PC-3 (cell line): Measurements from ENCODE around the gene ANKS1B.
"Not testable (repeated sequence)": the region's sequence is repeated elsewhere in the genome, so short reads cannot be mapped to it uniquely, and the experiment has no call there.

Source experiments
- EZH2 ChIP-seq: fragments of 300-600 bp; sonication (generic); IDR thresholded peaks from one replicate; pipeline ENCODE4 v1.6.1; 2017; ENCODE audit warnings: antibody characterized with exemption, mild to moderate bottlenecking, low read length; ENCODE audit not compliant: unreplicated experiment
- TF ChIP-seq, protein P1 (sequence below): fragments of 300-600 bp; sonication (generic); conservative IDR thresholded peaks from 2 replicates; pipeline ENCODE4 v1.5.1; 2017; ENCODE audit warnings: antibody characterized with exemption, low read depth, mild to moderate bottlenecking, low read length

- TF ChIP-seq, protein P1, sequence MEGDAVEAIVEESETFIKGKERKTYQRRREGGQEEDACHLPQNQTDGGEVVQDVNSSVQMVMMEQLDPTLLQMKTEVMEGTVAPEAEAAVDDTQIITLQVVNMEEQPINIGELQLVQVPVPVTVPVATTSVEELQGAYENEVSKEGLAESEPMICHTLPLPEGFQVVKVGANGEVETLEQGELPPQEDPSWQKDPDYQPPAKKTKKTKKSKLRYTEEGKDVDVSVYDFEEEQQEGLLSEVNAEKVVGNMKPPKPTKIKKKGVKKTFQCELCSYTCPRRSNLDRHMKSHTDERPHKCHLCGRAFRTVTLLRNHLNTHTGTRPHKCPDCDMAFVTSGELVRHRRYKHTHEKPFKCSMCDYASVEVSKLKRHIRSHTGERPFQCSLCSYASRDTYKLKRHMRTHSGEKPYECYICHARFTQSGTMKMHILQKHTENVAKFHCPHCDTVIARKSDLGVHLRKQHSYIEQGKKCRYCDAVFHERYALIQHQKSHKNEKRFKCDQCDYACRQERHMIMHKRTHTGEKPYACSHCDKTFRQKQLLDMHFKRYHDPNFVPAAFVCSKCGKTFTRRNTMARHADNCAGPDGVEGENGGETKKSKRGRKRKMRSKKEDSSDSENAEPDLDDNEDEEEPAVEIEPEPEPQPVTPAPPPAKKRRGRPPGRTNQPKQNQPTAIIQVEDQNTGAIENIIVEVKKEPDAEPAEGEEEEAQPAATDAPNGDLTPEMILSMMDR: 0 out of 2 replicates have a peak, but pooled peaks have one; percentile 10
- not testable (repeated sequence) for TF ChIP-seq EZH2
Measured at GRCh38 chr12:98755855-98756254, 1228.9 kb downstream of the ANKS1B start.
